ENCODE data around the gene RRP1B. TPM values are rescaled to one million over a fixed set of nuclear protein-coding genes. Genes with fewer than 3 reads are reported as not detected.

The RRP1B gene
- total and polyA plus RNA-seq, 9 of the 15 experiments (the other 6 are each of a cell fraction or from before 2014, with no cell fraction given) = 6.8 to 66.6 (median 41.9) TPM

GRCh38 chr21:43624339-43624738 lies 35.0 kb upstream of the RRP1B start:
- H3K36me3 ChIP-seq (ENCODE audit: control insufficient read depth, insufficient read depth, low read length) = no peaks in the 10 kb centered on the region
- H3K4me1 ChIP-seq (replicated peaks in 1 of 2; ENCODE audit: control insufficient read depth in 2 of 2, insufficient read depth in 2 of 2, low read length in 2 of 2) = no peaks in the 10 kb centered on the region
- FAIRE-seq (no peak), ATAC-seq (peak; percentile 65), DNase-seq (ENCODE audit: extremely low read depth in 1 of 4, low spot score in 3 of 4) (no peak)
- peak in 1 of 3 experiments; percentile 28; a peak in 2 of 6 replicates for TF ChIP-seq CTCF (IDR thresholded peaks at IDR 0.05 in 2 of 3, conservative IDR thresholded peaks at IDR 0.05 in 1 of 3; ENCODE audit: insufficient read depth in 2 of 3, low read depth in 1 of 3, low read length in 3 of 3)
- TF ChIP-seq ZNF316 (IDR thresholded peaks at IDR 0.05) = 0 out of 2 replicates have a peak, but pooled peaks have one; percentile 0
- no peak for TF ChIP-seq NONO (IDR thresholded peaks at IDR 0.05; ENCODE audit: low read depth in 2 of 2, low read length in 1 of 2)
- no peak overlapping the region for H3K27ac ChIP-seq (ENCODE audit: extremely low read depth, low read depth, low read length)
- H3K4me2 ChIP-seq (ENCODE audit: insufficient read depth, low read length) = no peak overlapping the region
- H2AFZ ChIP-seq (ENCODE audit: low read depth, low read length) = no peak overlapping the region
- in situ Hi-C loops (cut with MboI) (loop anchor here (25.0 kb wide), 1 partner anchor 112 kb away; no protein-coding TSS in a partner anchor), intact Hi-C loops (cut with micrococcal nuclease) (no loop called here)
- no peaks in the 10 kb centered on the region for H4K20me1 ChIP-seq (replicated peaks; ENCODE audit: control insufficient read depth, insufficient read depth, low read length)
- no peaks in the 10 kb centered on the region for H3K79me2 ChIP-seq (ENCODE audit: control insufficient read depth, insufficient read depth, low read length)
- H3K9ac ChIP-seq (ENCODE audit: insufficient read depth in 1 of 2, low read depth in 2 of 2, low read length in 2 of 2) = no peak overlapping the region
- POLR2A ChIA-PET = no interaction called here
- CTCF ChIA-PET (ENCODE audit: low intra/inter-chr PET ratio) = no interaction called here
- 3% methylated on average over 4 of the region's 4 CpGs for WGBS (ENCODE audit: insufficient coverage, low coverage, missing lambda C conversion rate)
- H3K4me3 ChIP-seq = no peak overlapping the region
- peaks cover 12 to 14% of the 10 kb centered on the region in 2 experiments; a peak in 3 of 5 replicates for H3K27me3 ChIP-seq (ENCODE audit: control insufficient read depth in 2 of 2, insufficient read depth in 2 of 2, low read length in 2 of 2)
- BruUV-seq (replicated peaks) = no TSS peak
- no peaks in the 10 kb centered on the region for H3K9me1 ChIP-seq (ENCODE audit: control insufficient read depth, insufficient read depth, low read length)
- no peaks in the 10 kb centered on the region for H3K9me3 ChIP-seq (replicated peaks; ENCODE audit: control insufficient read depth, insufficient read depth, low read depth, low read length)

- H3K9me1 ChIP-seq (ENCODE audit: control insufficient read depth, insufficient read depth, low read length) = no peaks in the 10 kb centered on the region
- intact Hi-C loops (cut with micrococcal nuclease) (no loop called here), in situ Hi-C loops (cut with MboI) (loop anchor here (25.0 kb wide), 1 partner anchor 464 kb away; the partner anchor contains the start of gene CRYAA)
- ATAC-seq = no peak
- no peaks in the 10 kb centered on the region for H3K9me3 ChIP-seq (replicated peaks; ENCODE audit: control insufficient read depth, insufficient read depth, low read depth, low read length)
- DNase-seq (ENCODE audit: extremely low read depth in 1 of 4, low spot score in 3 of 4) = no peak
- H3K4me1 ChIP-seq (replicated peaks in 1 of 2; ENCODE audit: control insufficient read depth in 2 of 2, insufficient read depth in 2 of 2, low read length in 2 of 2) = no peaks in the 10 kb centered on the region
- H3K4me2 ChIP-seq (ENCODE audit: insufficient read depth, low read length) = no peak overlapping the region
- H3K36me3 ChIP-seq (ENCODE audit: control insufficient read depth, insufficient read depth, low read length) = no peaks in the 10 kb centered on the region
- no peak overlapping the region for H3K9ac ChIP-seq (ENCODE audit: insufficient read depth in 1 of 2, low read depth in 2 of 2, low read length in 2 of 2)
- no peaks in the 10 kb centered on the region for H4K20me1 ChIP-seq (replicated peaks; ENCODE audit: control insufficient read depth, insufficient read depth, low read length)
- H3K4me3 ChIP-seq = no peak overlapping the region
- 3% methylated on average over 3 of the region's 3 CpGs for WGBS (ENCODE audit: insufficient coverage, low coverage, missing lambda C conversion rate)
- ChIA-PET POLR2A (no interaction called here), CTCF (ENCODE audit: low intra/inter-chr PET ratio) (no interaction called here)
- no peak for FAIRE-seq
- no peak overlapping the region for H3K27ac ChIP-seq (ENCODE audit: extremely low read depth, low read depth, low read length)
- H3K27me3 ChIP-seq (ENCODE audit: control insufficient read depth in 2 of 2, insufficient read depth in 2 of 2, low read length in 2 of 2) = peaks cover 12% of the 10 kb centered on the region in 2 experiments; a peak in 2 of 5 replicates
- H3K79me2 ChIP-seq (ENCODE audit: control insufficient read depth, insufficient read depth, low read length) = no peaks in the 10 kb centered on the region
- BruUV-seq (replicated peaks) = no TSS peak
- H2AFZ ChIP-seq (ENCODE audit: low read depth, low read length) = no peak overlapping the region
- TF ChIP-seq ZHX1 (conservative IDR thresholded peaks at IDR 0.05; ENCODE audit: low read length) (no peak), LARP7 (IDR thresholded peaks at IDR 0.05) (no peak), ZNF197 (CRISPR knock-in tag; IDR thresholded peaks at IDR 0.05; ENCODE audit: low read depth) (no peak), ZBTB12 (CRISPR knock-in tag; IDR thresholded peaks at IDR 0.05) (no peak), SP1 (CRISPR knock-in tag; IDR thresholded peaks at IDR 0.05) (no peak)
Observed at GRCh38 chr21:43626390-43626789, 33.0 kb upstream of the RRP1B start.

Data from K562 (cell line).